ENCODE measurements around the gene RIPOR3.

The RIPOR3 gene

GRCh38 chr20:50565871-50566270 is 125.5 kb downstream of the RIPOR3 start:
- no peak for TF ChIP-seq CTCF (IDR thresholded peaks at IDR 0.05; ENCODE audit: extremely low read depth, missing control alignments)
- DNase-seq (ENCODE audit: low spot score), result no peak

GRCh38 chr20:50565383-50565782 is 126.0 kb downstream of the RIPOR3 start:
- no peak for TF ChIP-seq CTCF (IDR thresholded peaks at IDR 0.05; ENCODE audit: extremely low read depth, missing control alignments)
- DNase-seq (ENCODE audit: low spot score), result no peak

- no peak for TF ChIP-seq CTCF (IDR thresholded peaks at IDR 0.05; ENCODE audit: extremely low read depth, missing control alignments)
- no peak for DNase-seq (ENCODE audit: low spot score)
These were observed 128.0 kb downstream of the RIPOR3 start for GRCh38 chr20:50563133-50563944.

GRCh38 chr20:50562262-50562701 is 129.1 kb downstream of the RIPOR3 start:
- no peak for DNase-seq (ENCODE audit: low spot score)
- no peak for TF ChIP-seq CTCF (IDR thresholded peaks at IDR 0.05; ENCODE audit: extremely low read depth, missing control alignments)

GRCh38 chr20:50561379-50562078 is 129.8 kb downstream of the RIPOR3 start:
- TF ChIP-seq CTCF (IDR thresholded peaks at IDR 0.05; ENCODE audit: extremely low read depth, missing control alignments), result no peak
- no peak for DNase-seq (ENCODE audit: low spot score)

- DNase-seq (ENCODE audit: low spot score), result no peak
- no peak for TF ChIP-seq CTCF (IDR thresholded peaks at IDR 0.05; ENCODE audit: extremely low read depth, missing control alignments)
These were observed 130.5 kb downstream of the RIPOR3 start for GRCh38 chr20:50560867-50561266.

Data from GM20000 (cell line).